ENCODE data around the gene ZNF322.

Gene ZNF322

GRCh38 chr6:26593278-26594130, 66.0 kb downstream of the ZNF322 start:
- DNase-seq (ENCODE audit: insufficient read length, low spot score) (no peak), FAIRE-seq (no peak)
- no peak for TF ChIP-seq CTCF (IDR thresholded peaks at IDR 0.05; ENCODE audit: insufficient read depth, missing control alignments)

GRCh38 chr6:26592649-26593048, 66.9 kb downstream of the ZNF322 start:
- TF ChIP-seq CTCF (IDR thresholded peaks at IDR 0.05; ENCODE audit: insufficient read depth, missing control alignments), result peak; percentile 1
- DNase-seq (ENCODE audit: insufficient read length, low spot score) (no peak), FAIRE-seq (no peak)

GRCh38 chr6:26588965-26589364, 70.6 kb downstream of the ZNF322 start:
- FAIRE-seq (no peak), DNase-seq (ENCODE audit: insufficient read length, low spot score) (no peak)
- no peak for TF ChIP-seq CTCF (IDR thresholded peaks at IDR 0.05; ENCODE audit: insufficient read depth, missing control alignments)
